Fibroblast of skin of right biceps (primary cell): ENCODE results near the gene PLXNB2.
"Not testable (repeated sequence)": the region's sequence is repeated elsewhere in the genome, so short reads cannot be mapped to it uniquely, and the experiment has no call there.

ENCODE experiments used
- DNase-seq: peaks from one replicate; pipeline ENCODE4 v3.0.0-alpha.2; 2013

Gene PLXNB2

DNA sequence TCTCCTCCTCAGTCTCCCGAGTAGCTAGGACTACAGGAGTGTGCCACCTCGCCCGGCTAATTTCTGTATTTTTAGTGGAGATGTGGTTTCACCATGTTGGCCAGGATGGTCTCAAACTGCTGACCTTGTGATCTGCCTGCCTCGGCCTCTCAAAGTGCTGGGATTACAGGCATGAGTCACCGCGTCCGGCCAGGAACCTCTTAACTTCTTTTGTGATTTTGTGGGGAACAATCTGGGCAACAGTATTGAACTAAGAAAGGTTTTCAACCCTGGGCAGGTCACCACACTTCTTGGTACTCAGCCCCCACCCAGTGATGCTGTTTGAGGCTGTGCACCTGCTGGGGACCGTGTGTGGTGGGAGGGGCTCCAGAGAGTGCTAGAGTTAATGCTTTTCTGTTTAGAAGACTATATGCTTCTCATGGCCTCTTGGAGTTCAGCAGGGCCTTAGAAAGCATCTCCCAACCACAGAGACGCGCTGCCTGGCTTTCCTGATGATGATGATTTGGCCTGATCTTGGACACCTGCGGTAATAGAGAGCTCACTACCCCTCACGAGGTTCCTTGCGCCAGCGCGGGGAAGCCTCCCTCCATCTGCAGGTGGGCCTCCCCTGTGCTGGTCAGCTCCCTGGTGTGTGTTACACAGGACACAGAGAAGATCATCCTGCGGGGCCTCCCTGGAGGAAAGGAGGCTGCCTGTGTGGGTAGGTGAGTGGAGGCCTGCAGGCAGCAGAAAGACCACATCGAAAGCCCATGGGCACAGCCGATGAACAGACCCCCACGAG is 18.2 kb upstream of the PLXNB2 start:
- no peak for DNase-seq

DNA sequence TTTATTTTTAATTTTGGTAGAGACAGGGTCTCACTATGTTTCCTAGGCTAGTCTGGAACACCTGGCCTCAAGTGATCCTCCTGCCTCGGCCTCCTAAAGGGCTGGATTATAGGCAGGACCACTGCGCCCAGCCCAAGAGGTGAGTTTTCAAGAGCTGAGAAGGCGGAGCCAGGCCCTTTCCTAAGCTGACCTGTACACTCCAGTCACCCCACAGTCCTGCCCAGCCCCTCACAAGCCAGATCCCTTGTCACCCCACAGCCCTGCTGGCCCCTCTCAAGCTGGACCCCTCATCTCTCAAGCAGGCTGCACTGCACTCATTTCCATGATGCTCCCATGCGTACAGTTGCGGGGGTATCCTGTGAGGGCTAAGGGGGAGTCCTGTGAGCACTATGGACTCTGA is 16.5 kb upstream of the PLXNB2 start:
- DNase-seq, result no peak

DNA sequence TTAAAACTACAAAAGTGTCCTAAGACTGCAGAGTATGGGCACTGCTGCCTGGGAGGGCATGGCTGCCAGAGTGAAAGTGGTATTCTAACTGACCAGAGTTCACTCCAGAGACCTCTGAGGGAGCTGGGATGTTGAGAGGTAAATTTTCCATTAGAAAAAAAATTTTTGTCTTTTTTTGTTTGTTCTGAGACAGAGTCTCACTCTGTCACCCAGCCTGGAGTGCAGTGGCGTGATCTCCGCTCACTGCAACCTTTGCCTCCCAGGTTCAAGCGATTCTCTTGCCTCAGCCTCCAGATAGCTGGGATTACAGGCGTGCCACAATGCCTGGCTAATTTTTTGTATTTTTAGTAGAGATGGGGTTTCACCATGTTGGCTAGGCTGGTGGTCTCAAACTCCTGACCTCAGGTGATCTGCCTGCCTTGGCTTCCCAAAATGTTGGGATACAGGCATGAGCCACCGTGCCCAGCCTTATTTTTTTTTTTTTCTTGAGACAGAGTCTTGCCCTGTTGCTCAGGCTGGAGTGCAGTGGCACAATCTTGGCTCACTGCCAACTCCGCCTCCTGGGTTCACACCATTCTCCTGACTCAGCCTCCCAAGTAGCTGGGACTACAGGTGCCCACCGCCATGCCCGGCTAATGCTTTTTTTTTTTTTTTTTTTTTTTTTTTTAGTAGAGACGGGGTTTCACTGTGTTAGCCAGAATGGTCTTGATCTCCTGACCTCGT is 15.1 kb upstream of the PLXNB2 start:
- not testable (repeated sequence) for DNase-seq

DNA sequence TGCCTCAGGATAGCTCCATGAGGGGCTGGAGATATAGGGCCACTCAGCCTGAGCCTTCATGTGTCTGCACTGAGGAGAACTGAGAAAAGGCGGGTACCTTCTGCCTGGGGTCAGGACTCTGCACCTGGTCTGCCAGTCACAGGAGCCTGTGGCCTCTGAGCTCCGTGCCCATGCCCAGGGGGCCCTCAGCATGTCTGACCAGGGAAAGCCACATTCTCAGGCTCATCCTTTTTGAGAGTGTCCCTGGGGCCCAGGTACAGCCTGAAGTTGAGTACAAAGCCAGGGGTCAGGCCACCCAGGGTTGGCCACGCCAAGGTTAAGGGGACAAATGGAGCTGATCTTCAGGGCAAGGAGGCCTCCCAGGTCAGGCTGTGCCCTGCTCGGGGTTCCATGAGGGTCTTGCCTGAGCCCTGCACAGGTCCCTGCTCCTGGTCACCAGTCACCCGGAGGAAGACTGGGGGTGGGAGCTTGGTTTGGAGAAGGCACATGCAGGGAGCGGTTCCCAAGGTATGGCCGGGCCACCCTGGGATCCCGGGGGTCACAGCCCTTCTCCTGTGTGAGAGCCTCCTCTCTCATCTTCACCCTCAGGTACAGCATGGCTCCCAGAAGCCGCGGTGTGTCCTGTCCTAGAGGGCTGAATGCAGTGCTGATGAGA is 13.4 kb upstream of the PLXNB2 start:
- no peak for DNase-seq

- DNase-seq, result no peak
Observed at GRCh38 chr22:50320116-50320515, 12.7 kb upstream of the PLXNB2 start.

- no peak for DNase-seq
Observed at GRCh38 chr22:50319503-50319951, 12.1 kb upstream of the PLXNB2 start.

DNA sequence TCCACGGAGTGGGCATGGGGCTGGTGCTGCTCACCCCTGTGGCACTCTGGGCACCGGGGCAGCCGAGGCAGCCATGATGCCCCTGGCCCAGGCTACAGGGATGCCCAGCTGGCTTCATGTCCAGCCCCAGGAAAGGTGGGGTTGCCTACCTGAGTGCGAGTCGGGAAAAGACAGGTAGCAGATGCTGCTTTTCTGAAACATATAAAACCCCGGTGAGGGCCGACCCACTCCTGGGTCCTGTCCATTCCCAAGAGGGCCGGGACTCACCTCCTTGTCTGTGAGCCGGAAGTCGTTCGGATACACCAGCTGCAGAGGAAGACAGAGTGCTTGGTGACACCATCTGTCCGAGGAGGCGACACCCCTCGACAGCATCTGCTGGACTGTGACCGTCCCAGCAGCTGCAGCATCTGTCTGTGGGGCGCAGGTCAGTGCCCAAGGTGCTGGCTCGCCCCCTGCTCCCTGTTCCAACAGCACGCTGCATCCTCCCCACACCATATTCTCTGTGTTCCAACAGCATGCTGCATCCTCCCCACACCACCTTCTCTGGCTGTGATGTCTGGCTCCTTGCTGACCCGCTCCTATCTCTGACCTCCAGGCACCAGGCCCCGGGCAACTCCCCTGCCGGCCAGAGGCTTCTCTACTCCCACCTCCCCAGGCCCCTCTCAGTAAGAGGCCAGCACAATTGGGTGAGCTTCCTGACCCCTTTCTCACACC is 11.4 kb upstream of the PLXNB2 start:
- no peak for DNase-seq

DNA sequence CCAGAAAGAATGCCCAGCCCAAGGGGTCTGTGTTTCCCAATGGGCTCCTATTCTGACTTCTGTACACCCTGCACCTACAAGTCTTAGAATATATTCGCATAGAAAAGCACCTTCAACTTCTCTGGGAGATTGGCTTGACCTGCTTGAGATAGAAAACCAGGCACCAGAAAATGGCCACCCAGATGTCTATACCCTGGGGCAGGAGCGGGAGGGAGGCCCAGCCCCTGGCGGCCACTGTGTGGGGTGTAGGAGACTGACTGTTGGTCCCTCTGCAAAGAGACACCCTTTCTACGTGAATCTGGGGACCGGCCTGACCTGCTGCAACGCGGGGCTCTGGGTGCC is 10.9 kb upstream of the PLXNB2 start:
- no peak for DNase-seq

DNA sequence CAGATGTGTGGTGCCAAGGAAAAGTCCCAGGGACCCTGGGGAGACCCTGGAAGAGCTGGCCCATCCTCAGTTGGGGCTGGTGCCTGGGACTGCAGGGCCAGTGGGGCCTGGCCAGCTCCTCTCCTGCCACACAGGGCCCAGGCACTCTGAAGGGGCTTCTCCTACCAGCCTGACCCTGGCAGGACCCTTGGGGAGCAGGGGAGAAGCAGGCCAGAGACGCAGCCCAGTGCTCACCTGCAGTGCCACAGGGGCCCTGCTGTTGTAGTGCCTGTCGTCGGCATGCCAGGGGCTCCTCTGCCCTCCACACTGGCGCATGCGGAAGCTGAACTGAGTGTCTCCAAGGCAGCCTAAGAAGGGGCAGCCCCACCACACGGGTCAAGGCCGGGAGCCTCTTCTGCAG is 10.2 kb upstream of the PLXNB2 start:
- no peak for DNase-seq

GRCh38 chr22:50317178-50317577 is 9.7 kb upstream of the PLXNB2 start:
- DNase-seq, result no peak

GRCh38 chr22:50316114-50317065 is 8.9 kb upstream of the PLXNB2 start:
- DNase-seq, result no peak

- DNase-seq, result no peak
Observed at GRCh38 chr22:50315289-50316113, 8.1 kb upstream of the PLXNB2 start.

DNA sequence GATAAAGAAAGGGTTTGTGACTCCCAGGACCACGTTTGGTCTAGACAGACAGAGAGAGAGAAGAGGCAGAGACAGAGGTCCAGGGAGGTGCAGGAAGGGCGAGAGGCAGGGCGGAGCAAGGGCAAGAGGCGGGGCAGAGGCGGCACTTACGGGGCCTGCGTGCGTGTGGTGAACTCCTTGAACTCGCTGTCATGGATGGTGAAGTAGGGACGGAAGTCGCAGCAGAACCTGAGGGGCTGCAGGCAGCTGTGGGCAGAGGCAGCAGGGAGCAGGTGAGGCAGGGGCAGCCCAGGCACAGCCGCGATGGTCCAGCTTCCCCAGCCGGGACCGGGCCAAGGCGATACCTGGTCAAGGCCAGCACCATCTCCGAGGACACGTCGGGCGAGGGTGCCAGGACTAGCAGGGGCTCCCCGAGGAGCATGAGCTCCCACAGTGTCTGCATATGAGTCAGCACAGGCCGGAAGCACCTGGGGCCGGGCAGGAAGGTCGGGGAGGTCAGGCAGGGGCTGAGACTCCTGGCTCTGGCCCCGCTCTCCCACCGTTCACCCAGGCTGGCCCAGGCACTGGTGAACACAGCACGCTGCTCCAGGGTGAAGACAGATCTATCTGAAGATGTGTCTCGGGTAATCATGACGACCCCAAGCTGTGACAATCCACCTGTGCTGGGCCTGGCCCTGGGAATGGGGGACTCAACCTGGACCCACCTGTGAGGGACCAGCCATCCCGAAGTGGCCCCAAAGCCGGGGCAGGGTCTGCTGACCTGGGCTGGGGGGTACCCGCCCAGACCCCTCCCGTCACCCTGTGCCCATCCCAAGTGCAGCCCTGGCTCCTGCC is 7.2 kb upstream of the PLXNB2 start:
- DNase-seq, result no peak

- no peak for DNase-seq
Observed at GRCh38 chr22:50314081-50314454, 6.6 kb upstream of the PLXNB2 start.

DNA sequence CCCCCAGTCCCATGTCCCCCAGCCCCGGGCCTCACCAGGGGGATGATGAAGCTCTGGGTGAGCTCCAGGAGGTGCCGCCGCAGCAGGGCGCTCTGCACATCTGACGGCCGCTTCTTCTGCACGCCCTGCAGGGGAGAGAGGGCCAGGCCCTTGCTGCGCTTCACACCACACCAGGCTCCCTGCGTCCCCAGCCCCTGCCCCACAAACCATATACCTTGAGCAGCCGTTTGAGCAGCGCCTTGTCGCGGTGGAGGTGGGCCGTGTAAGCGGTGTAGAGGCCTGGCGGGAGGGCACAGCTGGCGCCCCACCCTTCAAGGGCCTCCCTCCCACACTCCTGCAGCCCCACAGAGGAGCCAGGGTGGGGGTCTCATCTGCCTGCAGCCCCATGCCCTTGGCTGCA is 6.2 kb upstream of the PLXNB2 start:
- DNase-seq, result no peak

GRCh38 chr22:50313021-50313420 is 5.6 kb upstream of the PLXNB2 start:
- no peak for DNase-seq

GRCh38 chr22:50312371-50312770 is 4.9 kb upstream of the PLXNB2 start:
- DNase-seq, result no peak

GRCh38 chr22:50311606-50312351 is 4.3 kb upstream of the PLXNB2 start:
- DNase-seq, result no peak

DNA sequence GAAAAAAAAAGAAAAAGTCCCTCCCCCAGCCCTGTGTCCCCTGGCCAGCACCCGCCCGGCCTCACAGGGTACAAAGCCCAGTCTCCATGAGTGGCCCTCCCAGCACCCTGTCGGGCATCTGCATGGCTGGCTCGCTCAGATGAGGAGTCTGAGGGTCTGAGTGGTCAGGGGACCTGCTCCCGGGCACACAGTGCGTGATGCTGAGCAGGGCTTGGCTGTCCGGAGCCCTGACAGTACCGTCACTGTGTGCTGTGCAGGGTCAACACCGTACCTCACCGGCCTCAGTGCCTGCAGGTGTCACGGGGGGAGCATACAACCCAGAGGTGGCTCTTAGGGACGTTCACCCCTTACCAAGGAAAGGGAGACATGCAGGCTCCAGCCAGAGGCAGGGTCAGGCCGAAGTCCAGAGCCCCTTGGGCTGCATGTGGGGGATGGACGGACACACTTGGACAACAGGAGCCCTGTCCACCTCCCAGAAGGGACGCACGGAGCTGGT is 3.6 kb upstream of the PLXNB2 start:
- DNase-seq, result no peak
